ENCODE data around the gene SORL1-AS1.
"Not testable (repeated sequence)": the region's sequence is repeated elsewhere in the genome, so short reads cannot be mapped to it uniquely, and the experiment has no call there.

The SORL1-AS1 gene

GRCh38 chr11:121425828-121426227 lies 26.9 kb downstream of the SORL1-AS1 start:
- no peak for DNase-seq

GRCh38 chr11:121422675-121423074 lies 30.1 kb downstream of the SORL1-AS1 start:
- no peak for DNase-seq

GRCh38 chr11:121421149-121421901 lies 31.4 kb downstream of the SORL1-AS1 start:
- no peak for DNase-seq

GRCh38 chr11:121420398-121420797 lies 32.4 kb downstream of the SORL1-AS1 start:
- no peak for DNase-seq

GRCh38 chr11:121419836-121420235 lies 32.9 kb downstream of the SORL1-AS1 start:
- DNase-seq = no peak

GRCh38 chr11:121418625-121419114 lies 34.1 kb downstream of the SORL1-AS1 start:
- DNase-seq = peak in 1 of 2 experiments; percentile 17

- DNase-seq = no peak
Measured at GRCh38 chr11:121417607-121418006, 35.2 kb downstream of the SORL1-AS1 start.

GRCh38 chr11:121417055-121417551 lies 35.7 kb downstream of the SORL1-AS1 start:
- DNase-seq = no peak

- no peak for DNase-seq
Measured at GRCh38 chr11:121415856-121416255, 36.9 kb downstream of the SORL1-AS1 start.

- no peak for DNase-seq
Measured at GRCh38 chr11:121414141-121414913, 38.4 kb downstream of the SORL1-AS1 start.

- no peak for DNase-seq
Measured at GRCh38 chr11:121412711-121413415, 39.9 kb downstream of the SORL1-AS1 start.

- no peak for DNase-seq
Measured at GRCh38 chr11:121412000-121412587, 40.7 kb downstream of the SORL1-AS1 start.

GRCh38 chr11:121411330-121411729 lies 41.4 kb downstream of the SORL1-AS1 start:
- DNase-seq = not testable (repeated sequence)

- DNase-seq = not testable (repeated sequence)
Measured at GRCh38 chr11:121410041-121410440, 42.7 kb downstream of the SORL1-AS1 start.

- no peak for DNase-seq
Measured at GRCh38 chr11:121408830-121409229, 43.9 kb downstream of the SORL1-AS1 start.

GRCh38 chr11:121406291-121406690 lies 46.5 kb downstream of the SORL1-AS1 start:
- DNase-seq = no peak

GRCh38 chr11:121405646-121406045 lies 47.1 kb downstream of the SORL1-AS1 start:
- no peak for DNase-seq

- DNase-seq = no peak
Measured at GRCh38 chr11:121394785-121395184, 58.0 kb downstream of the SORL1-AS1 start.

GRCh38 chr11:121393855-121394254 lies 58.9 kb downstream of the SORL1-AS1 start:
- DNase-seq = no peak

- no peak for DNase-seq
Measured at GRCh38 chr11:121391914-121392313, 60.9 kb downstream of the SORL1-AS1 start.

GRCh38 chr11:121389651-121390050 lies 63.1 kb downstream of the SORL1-AS1 start:
- peak in 1 of 2 experiments; percentile 12 for DNase-seq
